ENCODE measurements around the gene CRX. TPM values are rescaled to one million over a fixed set of nuclear protein-coding genes. Genes with fewer than 3 reads are reported as not detected.

The CRX gene
- total and polyA plus RNA-seq, 7 donors: 0.60 to 1.2 TPM; not detected in 5

DNA sequence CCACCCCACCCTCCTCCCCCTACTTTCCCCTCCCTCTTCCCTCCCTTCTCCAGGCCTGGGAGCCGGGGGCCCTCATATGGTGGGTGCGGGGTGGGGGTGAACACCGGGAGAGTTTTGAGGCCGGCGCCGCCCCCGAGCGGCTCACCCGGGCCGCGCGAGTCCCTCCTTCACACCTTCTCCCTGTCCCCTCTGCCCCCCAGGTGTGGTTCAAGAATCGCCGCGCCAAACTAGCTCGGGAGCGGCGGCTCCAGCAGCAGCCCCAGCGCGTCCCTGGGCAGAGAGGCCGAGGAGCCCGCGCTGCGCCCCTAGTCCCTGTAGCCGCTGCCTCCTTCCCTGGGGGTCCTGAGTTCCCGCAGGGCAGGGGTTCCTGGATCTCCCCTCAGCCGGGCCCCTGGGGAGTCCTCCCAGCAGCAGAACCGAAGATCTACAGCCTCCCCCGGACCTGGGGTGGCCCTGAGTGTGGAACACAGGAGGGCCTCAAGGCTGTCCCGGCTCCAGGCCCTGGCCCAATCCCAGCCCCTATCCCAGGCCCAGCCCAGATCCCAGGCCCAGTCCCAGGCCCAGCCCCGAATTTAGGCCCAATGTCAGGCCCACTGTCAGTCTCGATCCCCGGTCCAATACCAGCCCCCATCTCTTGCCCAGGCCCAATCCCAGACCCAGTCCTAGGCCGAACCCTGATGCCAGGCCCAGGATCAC, 39.0 kb downstream of the CRX start:
- no peak overlapping the region for H3K27ac ChIP-seq
- no peak for DNase-seq
- no peak overlapping the region for H3K4me3 ChIP-seq
- H3K36me3 ChIP-seq: no peaks in the 10 kb centered on the region
- WGBS, 2 donors: 53 to 67% methylated on average over 34 of the region's 34 CpGs
- no peak for TF ChIP-seq POLR2A (IDR thresholded peaks at IDR 0.05)
- TF ChIP-seq EP300 (IDR thresholded peaks at IDR 0.05): no peak
- TF ChIP-seq, protein P1, sequence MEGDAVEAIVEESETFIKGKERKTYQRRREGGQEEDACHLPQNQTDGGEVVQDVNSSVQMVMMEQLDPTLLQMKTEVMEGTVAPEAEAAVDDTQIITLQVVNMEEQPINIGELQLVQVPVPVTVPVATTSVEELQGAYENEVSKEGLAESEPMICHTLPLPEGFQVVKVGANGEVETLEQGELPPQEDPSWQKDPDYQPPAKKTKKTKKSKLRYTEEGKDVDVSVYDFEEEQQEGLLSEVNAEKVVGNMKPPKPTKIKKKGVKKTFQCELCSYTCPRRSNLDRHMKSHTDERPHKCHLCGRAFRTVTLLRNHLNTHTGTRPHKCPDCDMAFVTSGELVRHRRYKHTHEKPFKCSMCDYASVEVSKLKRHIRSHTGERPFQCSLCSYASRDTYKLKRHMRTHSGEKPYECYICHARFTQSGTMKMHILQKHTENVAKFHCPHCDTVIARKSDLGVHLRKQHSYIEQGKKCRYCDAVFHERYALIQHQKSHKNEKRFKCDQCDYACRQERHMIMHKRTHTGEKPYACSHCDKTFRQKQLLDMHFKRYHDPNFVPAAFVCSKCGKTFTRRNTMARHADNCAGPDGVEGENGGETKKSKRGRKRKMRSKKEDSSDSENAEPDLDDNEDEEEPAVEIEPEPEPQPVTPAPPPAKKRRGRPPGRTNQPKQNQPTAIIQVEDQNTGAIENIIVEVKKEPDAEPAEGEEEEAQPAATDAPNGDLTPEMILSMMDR (IDR thresholded peaks at IDR 0.05): no peak
- H3K27me3 ChIP-seq: peaks cover 0 to 21% (median 0%) of the 10 kb centered on the region in 3 donors
- H3K9me3 ChIP-seq: no peaks in the 10 kb centered on the region
- H3K4me1 ChIP-seq: no peaks in the 10 kb centered on the region
- intact Hi-C loops (cut with DNase I): loop anchor here (5.0 kb wide), 2 partner anchors 48 to 93 kb away; no protein-coding TSS in a partner anchor

DNA sequence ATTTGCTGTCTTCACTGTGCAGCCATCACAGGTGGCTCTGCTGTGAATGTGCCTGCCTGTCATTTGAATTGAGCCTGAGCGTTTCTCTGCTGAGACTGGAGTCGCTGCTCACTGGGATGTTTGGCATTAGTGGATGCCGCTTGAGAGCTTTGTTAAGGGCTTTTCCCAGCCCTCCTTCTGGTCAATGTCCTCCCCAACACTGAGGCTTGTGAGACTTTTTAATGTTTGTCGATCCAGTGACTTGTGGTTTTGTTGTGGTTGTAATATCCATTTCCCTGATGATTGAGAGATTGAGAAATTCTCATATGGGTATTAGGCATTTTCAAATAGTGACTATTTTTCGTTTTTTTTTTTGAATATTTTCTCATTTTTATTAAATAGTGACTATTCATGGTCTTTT, 39.9 kb downstream of the CRX start:
- peaks cover 0 to 21% (median 0%) of the 10 kb centered on the region in 3 donors for H3K27me3 ChIP-seq
- no peaks in the 10 kb centered on the region for H3K4me1 ChIP-seq
- intact Hi-C loops (cut with DNase I): loop anchor here (5.0 kb wide), 2 partner anchors 49 to 94 kb away; no protein-coding TSS in a partner anchor
- no peaks in the 10 kb centered on the region for H3K36me3 ChIP-seq
- WGBS, 2 donors: 89 to 91% methylated on average over 5 of the region's 5 CpGs
- H3K27ac ChIP-seq: no peak overlapping the region
- no peak overlapping the region for H3K4me3 ChIP-seq
- no peaks in the 10 kb centered on the region for H3K9me3 ChIP-seq
- TF ChIP-seq POLR2A (IDR thresholded peaks at IDR 0.05) (no peak), EP300 (IDR thresholded peaks at IDR 0.05) (no peak), POLR2AphosphoS5 (IDR thresholded peaks at IDR 0.05) (no peak)
- TF ChIP-seq, protein P1 (IDR thresholded peaks at IDR 0.05): no peak
- no peak for DNase-seq

DNA sequence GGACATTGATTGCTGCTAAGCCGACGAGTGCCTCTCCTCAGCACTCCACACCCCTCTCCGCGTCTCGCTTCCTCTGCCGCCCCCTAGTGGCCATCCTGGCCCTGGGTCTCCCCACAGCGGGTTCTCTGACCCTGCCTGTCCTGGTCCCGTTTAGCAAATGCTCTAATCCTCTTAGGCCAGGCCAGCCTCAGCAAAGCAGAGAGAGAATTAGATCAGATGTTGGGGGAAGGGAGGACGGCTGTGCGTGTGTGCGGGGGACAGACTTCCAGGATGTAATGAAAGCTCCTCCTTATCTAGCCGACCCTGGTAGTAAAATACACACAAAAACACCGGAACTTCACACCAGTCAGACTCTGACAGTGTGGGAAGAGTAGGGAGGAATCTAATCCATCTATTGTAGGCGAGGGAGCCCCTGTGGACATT, 41.8 kb downstream of the CRX start:
- intact Hi-C loops (cut with DNase I): loop anchor here (5.0 kb wide), 2 partner anchors 51 to 96 kb away; no protein-coding TSS in a partner anchor
- H3K36me3 ChIP-seq: no peaks in the 10 kb centered on the region
- no peak overlapping the region for H3K4me3 ChIP-seq
- WGBS, 2 donors: 11 to 15% methylated on average over 14 of the region's 14 CpGs
- peaks cover 0 to 17% (median 0%) of the 10 kb centered on the region in 3 donors for H3K27me3 ChIP-seq
- H3K4me1 ChIP-seq: no peaks in the 10 kb centered on the region
- TF ChIP-seq, protein P1 (IDR thresholded peaks at IDR 0.05): peak; percentile 49 to 92 (median 70)
- no peak for TF ChIP-seq EP300 (IDR thresholded peaks at IDR 0.05)
- no peaks in the 10 kb centered on the region for H3K9me3 ChIP-seq
- H3K27ac ChIP-seq: no peak overlapping the region
- peak; percentile 87 for DNase-seq

DNA sequence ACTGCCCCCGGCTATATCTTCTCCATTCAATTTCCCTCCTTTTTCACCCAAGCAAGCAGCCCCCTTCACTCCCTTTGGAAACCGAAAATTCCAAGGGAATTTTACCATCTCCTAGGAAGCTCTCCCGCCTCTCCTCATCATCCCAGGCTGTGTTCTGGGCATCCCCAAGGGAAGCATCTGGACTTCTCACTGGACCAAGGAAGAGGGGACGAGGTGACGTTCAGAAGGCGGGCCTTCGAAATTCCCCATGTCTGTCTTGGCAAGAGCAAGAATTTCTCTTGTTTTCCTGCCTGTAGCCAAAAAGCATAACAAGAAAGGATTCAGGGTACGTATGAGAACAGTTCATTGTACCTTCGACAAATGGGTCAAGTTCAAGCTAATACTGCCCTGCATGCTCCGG, 43.4 kb downstream of the CRX start:
- H3K9me3 ChIP-seq: no peaks in the 10 kb centered on the region
- H3K27ac ChIP-seq: no peak overlapping the region
- DNase-seq: no peak
- H3K4me1 ChIP-seq: no peaks in the 10 kb centered on the region
- H3K36me3 ChIP-seq: no peaks in the 10 kb centered on the region
- 68 to 79% methylated on average over 10 of the region's 10 CpGs for WGBS, 2 donors
- no peak for TF ChIP-seq EP300 (IDR thresholded peaks at IDR 0.05)
- TF ChIP-seq, protein P1 (IDR thresholded peaks at IDR 0.05): no peak
- TF ChIP-seq POLR2A (IDR thresholded peaks at IDR 0.05): no peak
- TF ChIP-seq POLR2AphosphoS5 (IDR thresholded peaks at IDR 0.05): no peak
- no peak overlapping the region for H3K4me3 ChIP-seq
- intact Hi-C loops (cut with DNase I): no loop called here
- peaks cover 0 to 10% (median 0%) of the 10 kb centered on the region in 3 donors for H3K27me3 ChIP-seq

Data from sigmoid colon (tissue), 7 donors.